Stimulated activated CD4-positive, alpha-beta T cell treated with anti-CD3 and anti-CD28 coated beads, TNF-alpha, amount 100 ng/mL, for 1 hour (primary cell): ENCODE results near the gene LEKR1.
"Not testable (repeated sequence)": the region's sequence is repeated elsewhere in the genome, so short reads cannot be mapped to it uniquely, and the experiment has no call there.

ENCODE experiments used
- DNase-seq, 3 donors: peaks; one replicate each; pipeline ENCODE4 v3.0.0-alpha.2; 2020; ENCODE audit warnings: low read depth in 3 of 3, low spot score in 1 of 3

LEKR1 gene

DNA sequence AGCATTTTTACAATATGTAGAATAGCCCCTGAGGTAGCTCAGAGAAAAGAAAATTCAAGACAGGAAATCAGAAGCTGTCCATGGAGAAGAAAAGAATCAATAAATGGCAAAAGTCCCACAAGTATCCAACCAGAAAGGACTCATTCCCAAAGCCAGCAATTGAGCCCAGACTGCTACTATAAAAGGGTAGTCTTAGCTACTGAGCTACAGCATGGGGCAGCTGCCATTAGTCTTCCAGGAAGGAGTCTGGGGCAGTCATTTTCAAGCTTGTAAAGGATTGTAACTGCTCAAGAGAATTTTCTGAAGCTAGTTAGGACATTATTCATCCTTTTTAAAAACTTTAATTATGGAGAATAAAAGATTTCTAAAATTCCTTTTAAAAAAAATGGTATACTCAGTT, 10.5 kb downstream of the LEKR1 start:
- no peak for DNase-seq

DNA sequence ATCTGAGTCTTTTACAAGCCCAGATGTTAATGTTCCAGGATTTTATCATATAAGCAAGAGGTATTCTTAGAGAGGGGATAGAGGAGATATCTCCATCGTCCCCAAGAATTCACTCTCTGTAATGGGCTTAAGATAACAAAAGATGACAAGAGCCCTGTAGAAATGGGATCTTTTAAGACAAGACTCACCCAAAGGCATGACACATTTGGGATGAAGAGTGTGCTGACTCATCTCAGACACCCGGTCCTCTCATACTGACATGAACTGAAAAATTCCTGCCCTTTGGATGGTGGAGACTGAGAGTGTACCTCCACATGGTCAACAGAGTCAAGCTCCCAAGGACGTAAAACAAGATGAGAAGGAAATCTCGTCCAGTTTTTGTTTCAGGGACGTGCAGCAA, 11.0 kb downstream of the LEKR1 start:
- DNase-seq = no peak

DNA sequence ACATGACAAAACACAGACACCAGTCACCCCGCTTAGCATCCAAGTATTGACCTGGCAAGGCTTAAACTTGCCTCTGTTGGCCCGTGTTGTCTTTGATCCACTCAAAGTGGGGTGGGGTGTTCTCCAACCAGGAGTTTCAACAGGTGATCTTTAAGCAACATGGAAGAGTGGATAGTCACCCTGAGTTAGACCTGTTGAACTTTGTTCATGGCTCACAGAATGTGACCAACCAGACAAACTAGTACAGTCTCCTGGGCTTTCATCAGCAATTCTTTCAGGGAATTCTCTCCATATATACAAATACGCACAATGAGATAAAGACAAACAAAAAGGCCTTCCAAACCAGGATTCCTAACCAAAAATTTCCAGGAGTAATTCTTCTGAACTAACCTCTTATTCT, 11.9 kb downstream of the LEKR1 start:
- DNase-seq = no peak

GRCh38 chr3:156840826-156841689, 14.9 kb downstream of the LEKR1 start:
- no peak for DNase-seq

DNA sequence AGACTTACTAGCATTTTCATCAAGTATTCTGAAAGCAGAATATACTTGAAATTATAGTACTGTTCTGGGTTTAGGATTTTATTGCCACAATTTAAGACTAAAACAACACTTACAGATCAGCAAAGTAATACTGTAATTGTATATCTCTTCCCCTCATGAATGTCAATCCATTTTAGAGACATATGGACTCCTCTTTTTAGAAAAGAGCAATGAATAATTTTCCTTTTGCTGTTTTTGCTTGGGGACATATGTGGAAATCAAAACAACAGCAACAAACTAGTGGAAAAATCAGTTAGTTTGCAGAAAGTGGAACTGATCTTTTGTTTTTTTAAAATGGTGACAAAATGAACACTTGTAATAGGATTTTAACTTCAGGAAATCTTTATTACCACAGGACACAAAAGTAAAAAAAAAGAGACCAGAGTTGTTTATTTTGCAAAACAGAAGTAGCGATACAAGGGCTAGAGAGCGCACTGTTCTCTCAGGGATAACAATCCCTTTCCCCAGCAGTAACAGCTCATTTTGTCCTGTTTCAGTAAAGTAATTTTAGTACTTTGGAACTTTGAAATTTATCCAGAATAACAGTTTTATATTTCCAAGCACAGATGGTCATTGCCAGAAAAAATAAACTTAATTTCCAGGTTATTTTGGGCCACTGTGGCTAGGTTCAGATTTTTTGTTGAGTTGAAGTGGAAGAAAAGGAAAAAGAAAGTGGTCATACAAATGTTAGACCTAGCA, 17.1 kb downstream of the LEKR1 start:
- DNase-seq = no peak

DNA sequence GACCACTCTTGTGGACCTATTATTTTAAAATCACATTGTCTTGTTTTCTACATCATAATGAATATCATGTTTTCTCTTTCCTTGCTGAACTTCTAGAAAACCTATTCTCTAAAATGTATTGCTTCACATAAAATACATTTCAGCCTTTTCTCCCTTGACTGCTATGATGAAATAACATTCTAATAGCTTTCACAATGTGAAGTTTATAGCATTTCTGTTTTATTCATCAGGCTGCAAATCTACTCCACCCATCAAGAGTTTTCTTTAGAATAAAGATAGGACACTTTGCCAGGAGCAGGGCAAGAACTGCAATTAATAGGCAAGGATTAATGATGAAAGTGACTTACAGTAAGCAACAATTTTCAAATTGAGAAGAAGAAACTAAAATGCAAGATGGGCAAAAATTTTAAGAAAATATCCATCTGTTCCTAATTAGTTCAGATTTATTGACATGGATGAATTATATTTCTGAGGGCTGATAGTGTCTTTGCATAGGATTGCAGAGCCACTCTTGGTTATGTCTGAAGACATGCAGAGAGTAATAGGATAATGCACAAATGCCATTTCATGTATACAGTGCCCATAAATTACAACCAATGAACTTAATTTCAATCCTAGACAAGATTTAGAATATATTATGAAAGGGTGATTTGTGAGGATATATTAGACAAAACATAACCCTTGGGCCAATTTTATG, 21.7 kb downstream of the LEKR1 start:
- no peak for DNase-seq

- DNase-seq = no peak
Observed at GRCh38 chr3:156859578-156859977, 33.4 kb downstream of the LEKR1 start.

- no peak for DNase-seq
Observed at GRCh38 chr3:156860873-156861272, 34.7 kb downstream of the LEKR1 start.

- no peak for DNase-seq
Observed at GRCh38 chr3:156862338-156862737, 36.2 kb downstream of the LEKR1 start.

DNA sequence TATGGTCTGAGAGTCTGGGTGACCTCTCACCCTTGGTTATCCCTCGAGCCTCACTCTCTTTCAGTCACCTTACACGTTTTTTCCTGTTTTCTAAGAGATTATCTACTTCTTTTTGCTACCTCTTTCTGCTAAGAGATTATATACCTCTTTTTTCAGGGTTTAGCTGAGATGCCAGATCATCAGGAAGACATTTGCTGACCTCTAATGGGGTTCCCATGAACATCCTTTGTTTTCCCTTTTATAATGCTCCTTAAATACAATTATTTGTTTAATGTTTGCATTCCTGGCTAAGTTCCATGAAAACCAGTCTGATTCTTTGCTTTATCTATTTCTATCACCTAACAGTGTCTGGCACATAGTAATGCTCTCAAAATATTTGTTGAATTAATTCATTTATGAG, 39.6 kb downstream of the LEKR1 start:
- DNase-seq = no peak

GRCh38 chr3:156867174-156867573, 41.0 kb downstream of the LEKR1 start:
- no peak for DNase-seq

DNA sequence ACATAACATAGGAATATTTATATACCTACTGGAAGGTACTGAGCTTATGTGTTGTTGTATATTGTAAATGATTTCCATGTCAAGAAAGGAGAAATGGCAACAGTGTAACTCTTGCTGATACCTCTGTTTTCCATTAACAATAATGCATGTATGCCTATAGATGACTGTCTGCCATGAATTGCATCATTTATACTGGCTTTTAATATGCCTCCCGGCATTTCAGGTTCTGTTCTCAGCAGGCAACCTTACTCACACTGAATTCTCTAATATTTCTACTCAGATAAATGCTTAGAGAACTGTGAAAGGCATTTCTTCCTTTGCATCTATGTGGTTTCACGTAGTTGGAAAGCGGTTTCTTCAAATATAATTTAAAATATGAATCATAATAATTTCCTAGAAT, 41.8 kb downstream of the LEKR1 start:
- DNase-seq = no peak

DNA sequence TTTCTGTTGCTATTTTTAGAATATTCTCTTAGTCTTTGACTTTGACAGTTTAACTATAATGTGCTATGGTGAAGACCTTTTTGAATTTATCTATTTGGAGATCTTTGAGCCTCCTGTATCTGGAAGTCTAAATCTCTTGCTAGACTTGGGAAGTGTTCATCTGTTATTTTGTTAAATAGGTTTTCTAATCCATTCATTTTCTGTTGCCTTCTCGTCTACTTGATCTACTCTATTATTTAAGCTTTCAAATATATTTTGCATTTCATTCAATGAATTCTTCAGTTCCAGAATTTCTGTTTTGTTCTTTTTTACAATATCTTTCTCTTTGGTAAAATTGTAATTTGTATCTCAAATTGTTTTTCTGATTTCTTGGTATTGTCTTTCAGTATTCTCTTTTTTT, 47.8 kb downstream of the LEKR1 start:
- DNase-seq = no peak

DNA sequence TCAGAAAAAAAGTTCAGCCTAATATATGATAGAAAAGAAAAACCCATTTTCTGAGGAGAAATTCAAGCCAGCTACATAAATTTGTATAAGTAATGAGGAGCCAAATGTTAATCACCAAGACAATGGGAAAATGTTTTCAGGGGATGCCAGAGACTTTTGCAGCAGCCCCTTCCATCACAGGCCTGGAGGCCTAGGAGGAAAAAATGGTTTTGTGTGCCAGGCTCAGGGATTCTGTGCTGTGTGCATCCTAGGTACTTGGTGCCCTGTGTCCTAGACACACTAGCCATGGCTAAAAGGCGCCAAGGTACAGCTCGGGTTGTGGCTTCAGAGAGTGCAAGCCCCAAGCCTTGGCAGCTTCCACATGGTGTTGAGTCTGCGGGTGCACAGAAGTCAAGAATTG, 53.3 kb downstream of the LEKR1 start:
- not testable (repeated sequence) for DNase-seq

- DNase-seq = no peak
Observed at GRCh38 chr3:156885761-156886160, 59.6 kb downstream of the LEKR1 start.

DNA sequence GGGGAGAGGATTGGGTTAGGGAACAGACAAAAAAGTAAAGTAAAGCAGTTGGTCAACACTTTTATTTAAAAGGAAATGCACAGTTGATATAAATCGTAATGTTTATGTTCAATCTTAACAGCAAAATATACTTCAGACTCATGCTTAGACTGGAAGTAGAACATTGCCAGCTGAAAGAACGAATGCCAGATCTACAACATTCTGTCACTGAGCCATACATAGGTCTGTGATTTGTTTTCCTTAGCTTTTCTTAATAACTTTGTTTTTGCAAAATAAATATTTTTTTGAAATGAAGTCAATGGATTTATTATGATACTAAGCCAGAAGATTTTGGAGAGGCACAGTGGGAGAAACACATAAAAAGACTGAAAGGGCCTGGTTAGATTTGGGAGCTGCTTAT, 62.0 kb downstream of the LEKR1 start:
- DNase-seq = no peak

DNA sequence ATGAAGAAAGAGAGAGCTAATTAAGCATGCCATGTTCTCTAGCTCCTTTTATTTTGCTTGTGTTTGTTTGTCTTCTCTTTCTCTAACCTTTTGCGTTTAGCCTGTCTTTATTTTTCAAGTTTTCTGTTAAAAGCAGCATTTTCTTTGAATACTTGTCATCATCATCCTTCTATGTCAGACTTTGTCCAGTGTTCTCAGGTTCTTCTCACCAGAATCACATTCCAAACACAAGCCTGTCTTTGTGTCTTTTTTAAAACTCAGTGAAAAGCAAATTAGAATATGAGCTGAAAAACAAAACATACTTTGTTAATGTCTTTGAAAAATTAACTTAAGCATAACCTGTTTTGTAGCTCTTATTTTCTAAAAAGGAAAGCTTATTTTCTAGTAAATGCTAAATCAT, 62.4 kb downstream of the LEKR1 start:
- DNase-seq = no peak

- no peak for DNase-seq
Observed at GRCh38 chr3:156892701-156893100, 66.5 kb downstream of the LEKR1 start.

DNA sequence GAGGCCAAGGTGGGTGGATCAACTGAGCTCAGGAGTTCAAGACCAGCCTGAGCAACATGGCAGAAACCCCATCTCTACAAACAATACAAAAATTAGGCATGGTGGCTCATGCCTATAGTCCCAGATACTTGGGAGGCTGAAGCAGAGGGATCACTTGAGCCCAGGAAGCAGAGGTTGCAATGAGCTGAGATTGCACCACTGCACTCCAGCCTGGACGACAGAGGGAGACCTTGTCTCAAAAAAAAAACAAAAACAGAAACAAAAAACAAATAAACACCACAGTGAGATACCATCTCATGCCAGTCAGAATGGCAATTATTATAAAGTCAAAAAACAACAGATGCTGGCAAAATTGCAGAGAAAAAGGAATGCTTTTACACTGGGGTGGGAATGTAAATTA, 69.2 kb downstream of the LEKR1 start:
- not testable (repeated sequence) for DNase-seq

DNA sequence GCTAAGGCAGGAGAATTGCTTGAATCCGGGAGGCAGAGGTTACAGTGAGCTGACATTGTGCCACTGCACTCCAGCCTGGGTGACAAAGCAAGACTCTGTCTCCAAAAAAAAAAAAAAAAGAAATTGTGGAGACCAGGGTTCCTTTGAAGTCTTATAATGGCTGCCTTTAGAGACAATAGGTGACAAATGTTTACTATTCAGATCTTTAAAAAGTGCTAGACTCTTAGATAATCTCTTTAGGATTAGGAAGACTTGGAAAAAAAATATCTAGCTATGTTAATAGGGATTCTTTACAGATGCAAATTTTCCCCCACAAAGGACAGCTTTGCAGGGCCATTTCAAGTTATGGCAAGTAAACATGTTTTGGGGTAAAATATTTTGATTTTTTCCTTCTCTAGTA, 71.7 kb downstream of the LEKR1 start:
- not testable (repeated sequence) for DNase-seq

- no peak for DNase-seq
Observed at GRCh38 chr3:156898296-156898880, 72.2 kb downstream of the LEKR1 start.

DNA sequence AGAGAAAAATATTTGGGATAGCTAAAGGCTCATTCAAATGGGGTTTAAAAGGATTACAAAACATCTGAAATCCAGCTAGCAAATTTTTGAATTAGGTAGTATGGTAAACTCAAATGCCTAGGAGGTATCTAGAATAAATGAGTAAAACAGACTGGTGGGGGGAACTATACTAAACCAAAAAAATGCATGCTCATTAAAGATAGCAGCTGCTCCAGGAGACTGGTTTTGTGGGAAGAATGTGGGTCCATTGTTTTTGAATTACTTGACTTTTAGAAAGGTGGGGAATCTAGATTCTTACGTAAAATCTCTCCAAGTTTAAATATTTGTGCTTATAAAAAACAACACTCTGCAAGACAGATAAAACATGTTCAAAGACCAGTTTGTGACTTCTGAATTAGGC, 73.8 kb downstream of the LEKR1 start:
- no peak for DNase-seq
